Activated naive CD8-positive, alpha-beta T cell treated with anti-CD3 and anti-CD28 coated beads, Interleukin-2, amount 10 ng/mL, durations not matched to agents 7 days and 5 days (primary cell): Measurements from ENCODE around the gene IKBIP. TPM values are rescaled to one million over a fixed set of nuclear protein-coding genes. Genes with fewer than 3 reads are reported as not detected.
"Not testable (repeated sequence)": the region's sequence is repeated elsewhere in the genome, so short reads cannot be mapped to it uniquely, and the experiment has no call there.

Experiments
- ATAC-seq: fragments of 150-1000 bp; cut with Tn5 transposase; one replicate; pipeline ENCODE4 v1.10.0; 2021; ENCODE audit warnings: low read depth, moderate library complexity
- POLR2A ChIA-PET: fragments of 350-600 bp; sonication (Branson Sonifier 250); formaldehyde crosslinking; loops from one replicate; lab custom pipeline; 2021; ENCODE audit warnings: antibody characterized with exemption; lab: Charles Lee
- DNase-seq: peaks from one replicate; pipeline ENCODE4 v3.0.0; 2021
- H3K27ac Mint-ChIP-seq: one replicate; pipeline ENCODE4 v1.8.0; 2022; ENCODE audit warnings: mild to moderate bottlenecking, mixed read lengths
- H3K27me3 Mint-ChIP-seq: one replicate; pipeline ENCODE4 v1.8.0; 2022; ENCODE audit warnings: mild to moderate bottlenecking, moderate library complexity, mixed read lengths
- H3K36me3 Mint-ChIP-seq: one replicate; pipeline ENCODE4 v1.8.0; 2021; ENCODE audit warnings: mild to moderate bottlenecking, mixed read lengths
- H3K4me1 Mint-ChIP-seq: one replicate; pipeline ENCODE4 v1.8.0; 2021; ENCODE audit warnings: mixed read lengths
- H3K4me3 Mint-ChIP-seq: one replicate; pipeline ENCODE4 v1.8.0; 2022; ENCODE audit warnings: mild to moderate bottlenecking, moderate library complexity, mixed read lengths
- H3K9me3 Mint-ChIP-seq: one replicate; pipeline ENCODE4 v1.8.0; 2021; ENCODE audit warnings: mixed read lengths
- total RNA-seq, 2 experiments: library from RNA; stranded (reverse); gene quantifications; one replicate each; pipeline ENCODE4 v1.2.3, GENCODE V29; 2021

The IKBIP gene
- total RNA-seq, 2 experiments from 2014 or later = 23.4 to 24.0 TPM

- peaks cover 20% of the 10 kb centered on the region for H3K4me1 Mint-ChIP-seq
- no peaks in the 10 kb centered on the region for H3K9me3 Mint-ChIP-seq
- no peak overlapping the region for H3K4me3 Mint-ChIP-seq
- POLR2A ChIA-PET = interaction anchor here (6.3 kb wide), 1 partner anchor 15 kb away, joined by 40 read pairs; the partner anchor contains the start of gene SLC25A3
- no peak overlapping the region for H3K27ac Mint-ChIP-seq
- DNase-seq = no peak
- H3K27me3 Mint-ChIP-seq = no peaks in the 10 kb centered on the region
- H3K36me3 Mint-ChIP-seq = peaks cover 2% of the 10 kb centered on the region
- ATAC-seq = no peak
Measured at GRCh38 chr12:98610596-98610995, 34.0 kb downstream of the IKBIP start.

GRCh38 chr12:98606359-98606988 lies 38.1 kb downstream of the IKBIP start:
- H3K9me3 Mint-ChIP-seq = no peaks in the 10 kb centered on the region
- ATAC-seq (no peak), DNase-seq (no peak)
- POLR2A ChIA-PET = interaction anchor here (6.3 kb wide), 1 partner anchor 11 kb away, joined by 40 read pairs; the partner anchor contains the start of gene SLC25A3
- H3K27me3 Mint-ChIP-seq = no peaks in the 10 kb centered on the region
- H3K36me3 Mint-ChIP-seq = peaks cover 8% of the 10 kb centered on the region
- peaks cover 14% of the 10 kb centered on the region for H3K4me1 Mint-ChIP-seq
- no peak overlapping the region for H3K4me3 Mint-ChIP-seq
- H3K27ac Mint-ChIP-seq = no peak overlapping the region

- no peak for DNase-seq
- H3K27ac Mint-ChIP-seq = no peak overlapping the region
- H3K9me3 Mint-ChIP-seq = no peaks in the 10 kb centered on the region
- peaks cover 10% of the 10 kb centered on the region for H3K4me1 Mint-ChIP-seq
- no peak overlapping the region for H3K4me3 Mint-ChIP-seq
- POLR2A ChIA-PET = interaction anchor here (1.7 to 2.1 kb wide), 2 partner anchors 8 to 42 kb away, joined by 7 read pairs; partner anchors contain the start of genes IKBIP and SLC25A3
- ATAC-seq = no peak
- peaks cover 19% of the 10 kb centered on the region for H3K36me3 Mint-ChIP-seq
- H3K27me3 Mint-ChIP-seq = no peaks in the 10 kb centered on the region
Measured at GRCh38 chr12:98601924-98602323, 42.7 kb downstream of the IKBIP start.

GRCh38 chr12:98597313-98597712 lies 47.3 kb downstream of the IKBIP start:
- H3K27me3 Mint-ChIP-seq, DNase-seq, ATAC-seq, H3K4me3 Mint-ChIP-seq, H3K9me3 Mint-ChIP-seq, H3K27ac Mint-ChIP-seq: not testable (repeated sequence)
- H3K4me1 Mint-ChIP-seq = peaks cover 21% of the 10 kb centered on the region
- peaks cover 30% of the 10 kb centered on the region for H3K36me3 Mint-ChIP-seq
- POLR2A ChIA-PET = interaction anchor here (0.5 to 6.7 kb wide), 3 partner anchors 10 to 130 kb away, joined by 3 to 40 read pairs (median 23); partner anchors contain the start of gene TMPO

GRCh38 chr12:98595243-98595988 lies 49.2 kb downstream of the IKBIP start:
- peaks cover 21% of the 10 kb centered on the region for H3K4me1 Mint-ChIP-seq
- H3K9me3 Mint-ChIP-seq = no peaks in the 10 kb centered on the region
- no peak for ATAC-seq
- no peak for DNase-seq
- POLR2A ChIA-PET = interaction anchor here (0.6 to 6.7 kb wide), 8 partner anchors 12 to 85 kb away, joined by 3 to 40 read pairs (median 8); partner anchors contain the start of genes APAF1, IKBIP and TMPO
- H3K27me3 Mint-ChIP-seq = no peaks in the 10 kb centered on the region
- H3K36me3 Mint-ChIP-seq = peaks cover 27% of the 10 kb centered on the region
- H3K27ac Mint-ChIP-seq = peak overlapping the region; percentile 99
- peak overlapping the region; percentile 94 for H3K4me3 Mint-ChIP-seq

GRCh38 chr12:98594050-98594835 lies 50.3 kb downstream of the IKBIP start:
- Mint-ChIP-seq H3K4me1 (peaks cover 21% of the 10 kb centered on the region), H3K27me3 (no peaks in the 10 kb centered on the region), H3K4me3 (peak overlapping the region; percentile 94), H3K9me3 (no peaks in the 10 kb centered on the region), H3K27ac (peak overlapping the region; percentile 99), H3K36me3 (peaks cover 27% of the 10 kb centered on the region)
- ATAC-seq = peak; percentile 2
- DNase-seq = no peak
- POLR2A ChIA-PET = interaction anchor here (0.9 to 6.7 kb wide), 13 partner anchors 9 to 103 kb away, joined by 3 to 40 read pairs (median 8); partner anchors contain the start of genes APAF1, IKBIP and TMPO

- POLR2A ChIA-PET = interaction anchor here (0.9 to 6.7 kb wide), 12 partner anchors 9 to 102 kb away, joined by 3 to 40 read pairs (median 8); partner anchors contain the start of genes APAF1, IKBIP and TMPO
- Mint-ChIP-seq H3K27ac (peak within 1 kb of the TSS; percentile 99), H3K36me3 (peaks cover 27% of the 10 kb centered on the region), H3K4me1 (peaks cover 21% of the 10 kb centered on the region), H3K4me3 (peak within 1 kb of the TSS; percentile 94), H3K9me3 (no peaks in the 10 kb centered on the region), H3K27me3 (no peaks in the 10 kb centered on the region)
- DNase-seq (peak; percentile 91), ATAC-seq (peak; percentile 98)
Measured at GRCh38 chr12:98593351-98594049, 51.1 kb downstream of the IKBIP start, which contains the start of gene SLC25A3. TSS of gene SLC25A3 (plus strand) at chr12:98593686. CDS start at chr12:98593979, 293 bp downstream.

GRCh38 chr12:98592825-98593322 lies 51.7 kb downstream of the IKBIP start:
- POLR2A ChIA-PET = interaction anchor here (0.9 to 6.7 kb wide), 10 partner anchors 14 to 101 kb away, joined by 3 to 40 read pairs (median 8); partner anchors contain the start of genes APAF1, IKBIP and TMPO
- ATAC-seq (no peak), DNase-seq (no peak)
- H3K27me3 Mint-ChIP-seq = no peaks in the 10 kb centered on the region
- H3K9me3 Mint-ChIP-seq = no peaks in the 10 kb centered on the region
- peaks cover 22% of the 10 kb centered on the region for H3K36me3 Mint-ChIP-seq
- peak overlapping the region; percentile 99 for H3K27ac Mint-ChIP-seq
- peak overlapping the region; percentile 94 for H3K4me3 Mint-ChIP-seq
- peaks cover 19% of the 10 kb centered on the region for H3K4me1 Mint-ChIP-seq

- H3K4me1 Mint-ChIP-seq = peaks cover 16% of the 10 kb centered on the region
- H3K9me3 Mint-ChIP-seq = no peaks in the 10 kb centered on the region
- H3K4me3 Mint-ChIP-seq = no peak overlapping the region
- peak overlapping the region; percentile 17 for H3K27ac Mint-ChIP-seq
- no peaks in the 10 kb centered on the region for H3K27me3 Mint-ChIP-seq
- H3K36me3 Mint-ChIP-seq = peaks cover 19% of the 10 kb centered on the region
- ATAC-seq = no peak
- no peak for DNase-seq
- POLR2A ChIA-PET = no interaction called here
Measured at GRCh38 chr12:98591209-98591608, 53.4 kb downstream of the IKBIP start.

GRCh38 chr12:98587084-98587483 lies 57.5 kb downstream of the IKBIP start:
- no peaks in the 10 kb centered on the region for H3K4me1 Mint-ChIP-seq
- H3K27me3 Mint-ChIP-seq = peaks cover 7% of the 10 kb centered on the region
- H3K36me3 Mint-ChIP-seq = no peaks in the 10 kb centered on the region
- ATAC-seq (no peak), DNase-seq (no peak)
- POLR2A ChIA-PET = no interaction called here
- H3K27ac Mint-ChIP-seq = no peak overlapping the region
- no peak overlapping the region for H3K4me3 Mint-ChIP-seq
- H3K9me3 Mint-ChIP-seq = no peaks in the 10 kb centered on the region

- POLR2A ChIA-PET = no interaction called here
- Mint-ChIP-seq H3K27ac (no peak overlapping the region), H3K9me3 (no peaks in the 10 kb centered on the region)
Measured at GRCh38 chr12:98582093-98582492, 62.5 kb downstream of the IKBIP start.

GRCh38 chr12:98581101-98581500 lies 63.5 kb downstream of the IKBIP start:
- Mint-ChIP-seq H3K9me3 (no peaks in the 10 kb centered on the region), H3K4me1 (no peaks in the 10 kb centered on the region), H3K27ac (no peak overlapping the region), H3K27me3 (peaks cover 10% of the 10 kb centered on the region), H3K4me3 (no peak overlapping the region), H3K36me3 (no peaks in the 10 kb centered on the region)
- no peak for DNase-seq
- ATAC-seq = no peak
- POLR2A ChIA-PET = no interaction called here

More at GRCh38 chr12:98582093-98582492, 62.5 kb downstream of the IKBIP start:
- Mint-ChIP-seq H3K4me3 (no peak overlapping the region), H3K27me3 (peaks cover 10% of the 10 kb centered on the region), H3K4me1 (no peaks in the 10 kb centered on the region), H3K36me3 (no peaks in the 10 kb centered on the region)
- ATAC-seq (no peak), DNase-seq (no peak)
